Tongue (tissue), 2 donors: ENCODE data around the gene ZNF213. TPM values are rescaled to one million over a fixed set of nuclear protein-coding genes. Genes with fewer than 3 reads are reported as not detected.
"Not testable (repeated sequence)": the region's sequence is repeated elsewhere in the genome, so short reads cannot be mapped to it uniquely, and the experiment has no call there.

Source experiments
- DNase-seq: peaks from one replicate; pipeline ENCODE4 v3.0.0-alpha.2; 2015
- total RNA-seq: library from RNA; depleted of rRNA; stranded (reverse); fragments of >200 nt; gene quantifications from one replicate; pipeline ENCODE4 v1.2.3, GENCODE V29; 2014

ZNF213 gene
- total RNA-seq, 1 donor from 2014 or later, result 9.3 TPM

DNA sequence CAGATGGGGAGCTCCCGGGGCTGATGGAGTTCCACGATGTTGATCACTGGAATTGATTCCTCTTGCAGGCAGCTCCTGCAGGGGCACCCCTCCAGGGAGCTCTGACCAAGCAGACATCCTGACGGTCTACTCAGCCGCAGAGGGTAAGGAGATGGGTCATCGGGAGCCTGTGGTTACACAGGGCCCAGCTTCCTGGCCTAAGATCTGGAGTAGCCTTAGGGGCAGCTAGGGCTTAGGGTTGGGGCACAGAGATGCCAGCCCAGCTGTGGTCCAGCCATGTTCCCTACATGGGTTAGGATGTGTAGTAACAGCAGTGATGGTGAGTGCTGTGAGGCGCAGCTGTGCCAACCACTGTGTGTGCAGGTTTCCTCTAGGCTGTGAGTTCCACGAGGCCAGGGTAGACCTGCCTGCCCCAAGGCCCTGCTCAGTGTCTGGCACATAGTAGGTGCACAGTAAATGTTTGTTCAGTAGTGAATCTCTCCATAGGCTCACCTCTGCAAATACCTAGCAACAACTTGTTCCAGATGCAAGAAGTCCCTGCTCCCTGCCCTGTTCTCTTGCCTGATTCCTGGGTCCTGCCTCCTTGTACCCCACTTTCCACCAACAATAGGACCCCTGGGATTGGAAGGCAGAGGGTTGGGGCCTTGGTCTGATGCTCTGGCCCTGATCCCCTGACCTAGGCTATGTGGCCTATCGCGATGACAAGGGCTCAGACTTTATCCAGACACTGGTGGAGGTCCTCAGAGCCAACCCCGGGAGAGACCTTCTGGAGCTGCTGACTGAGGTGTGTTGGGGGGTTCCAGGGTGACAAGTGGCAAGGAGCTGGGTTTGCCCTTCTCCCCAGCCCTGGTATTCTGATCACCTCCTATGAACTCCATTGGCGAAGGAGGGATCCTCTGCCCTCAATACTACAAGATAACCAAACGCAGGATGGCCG, 13.7 kb downstream of the ZNF213 start:
- no peak for DNase-seq

DNA sequence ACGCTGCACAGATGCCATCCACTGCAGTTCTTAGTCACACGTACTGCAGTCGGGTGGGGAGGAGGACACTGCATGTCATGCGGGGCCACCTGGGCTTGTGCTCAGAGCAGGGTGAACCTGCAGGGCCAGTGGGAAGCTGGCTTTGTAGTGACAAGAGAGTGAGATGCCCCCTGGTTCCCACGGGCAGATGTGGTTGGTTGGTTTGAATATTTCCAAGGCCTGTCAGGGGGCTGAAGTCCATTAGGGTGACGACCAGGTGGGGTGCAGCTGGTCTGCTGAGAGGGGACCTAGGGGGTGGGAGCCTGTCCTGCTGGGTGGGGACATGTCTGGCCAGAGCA, 14.3 kb downstream of the ZNF213 start:
- no peak for DNase-seq

DNA sequence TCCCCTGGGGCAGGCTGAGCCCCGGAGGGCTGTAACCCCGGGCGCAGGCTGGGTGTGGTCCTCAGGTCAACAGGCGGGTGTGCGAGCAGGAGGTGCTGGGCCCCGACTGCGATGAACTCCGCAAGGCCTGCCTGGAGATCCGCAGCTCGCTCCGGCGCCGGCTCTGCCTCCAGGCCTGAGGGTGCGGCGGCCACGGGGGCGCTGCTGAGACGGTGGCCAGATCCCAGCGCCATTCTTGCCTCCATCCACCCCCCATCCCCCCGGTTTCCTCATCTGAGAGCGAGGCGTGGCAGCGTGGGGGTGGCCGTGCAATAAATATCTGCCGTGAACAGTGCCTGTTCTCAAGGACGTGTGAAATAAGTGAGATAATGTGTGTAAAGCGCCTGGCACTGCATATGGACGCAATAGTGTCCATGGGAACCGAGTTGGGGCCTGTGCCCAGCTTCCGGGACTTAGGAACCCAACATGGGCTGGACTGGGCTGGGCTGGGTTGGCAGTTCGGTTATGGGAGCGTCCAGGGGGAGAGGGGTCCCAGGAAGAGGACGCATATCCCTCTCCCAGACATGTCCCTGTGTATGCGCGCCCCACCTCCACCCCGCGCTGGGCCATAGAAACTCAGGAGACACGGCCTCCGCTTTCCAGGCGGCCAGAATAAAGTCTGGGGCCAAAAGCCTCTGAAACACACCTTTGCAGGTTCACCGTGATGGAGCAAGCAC, 15.0 kb downstream of the ZNF213 start:
- DNase-seq, result peak; percentile 72

DNA sequence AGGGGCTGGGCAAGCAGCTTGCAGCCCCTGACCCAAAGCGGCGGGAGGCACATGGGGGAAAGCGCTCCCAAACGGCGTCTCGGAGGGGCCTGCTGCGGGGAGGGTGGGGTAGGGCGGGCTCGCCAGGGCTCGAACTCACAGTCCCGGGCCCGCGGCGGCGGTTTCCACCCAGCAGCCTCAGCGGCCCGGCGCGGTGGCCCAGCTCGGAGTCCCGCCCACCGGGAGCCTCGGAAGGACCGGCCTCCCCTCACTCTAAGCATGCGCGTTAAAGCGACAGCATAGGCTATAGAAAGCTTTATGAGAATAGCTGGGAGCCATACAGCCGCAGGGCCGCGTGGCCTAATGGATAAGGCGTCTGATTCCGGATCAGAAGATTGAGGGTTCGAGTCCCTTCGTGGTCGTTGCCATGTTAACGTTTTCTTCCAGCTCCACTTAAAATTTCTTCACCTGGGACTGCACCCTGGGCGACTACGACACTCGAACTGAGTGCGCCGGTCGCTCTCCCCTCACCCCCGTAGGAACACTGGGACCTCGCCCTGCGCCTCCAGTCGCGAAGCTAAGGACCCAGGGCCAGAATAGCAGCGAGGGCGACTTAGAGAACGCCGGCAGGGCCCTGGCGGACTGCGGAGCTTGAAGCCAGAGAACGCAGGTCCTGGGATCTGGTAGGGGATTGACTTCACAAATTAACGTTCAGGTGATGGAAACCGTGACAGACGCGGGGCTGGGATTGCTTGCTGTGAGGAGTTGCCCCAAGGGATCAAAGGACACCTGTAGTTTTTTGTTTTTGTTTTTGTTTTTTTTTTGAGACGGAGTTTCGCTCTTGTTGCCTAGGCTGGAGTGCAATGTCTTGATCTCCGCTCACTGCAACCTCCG, 15.8 kb downstream of the ZNF213 start:
- DNase-seq, result peak; percentile 99

DNA sequence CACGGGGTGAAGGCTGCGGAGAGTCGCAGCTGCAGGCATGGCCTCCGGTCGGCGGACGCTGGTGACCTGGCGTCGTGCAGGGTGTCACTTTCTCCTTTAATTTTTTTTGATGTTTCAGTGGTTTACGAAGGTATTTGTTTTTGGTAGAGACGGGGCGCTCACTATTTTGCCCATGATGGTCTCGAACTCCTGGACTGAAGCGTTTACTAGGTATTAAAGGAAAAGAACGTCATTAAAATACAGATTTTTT, 17.1 kb downstream of the ZNF213 start:
- no peak for DNase-seq

DNA sequence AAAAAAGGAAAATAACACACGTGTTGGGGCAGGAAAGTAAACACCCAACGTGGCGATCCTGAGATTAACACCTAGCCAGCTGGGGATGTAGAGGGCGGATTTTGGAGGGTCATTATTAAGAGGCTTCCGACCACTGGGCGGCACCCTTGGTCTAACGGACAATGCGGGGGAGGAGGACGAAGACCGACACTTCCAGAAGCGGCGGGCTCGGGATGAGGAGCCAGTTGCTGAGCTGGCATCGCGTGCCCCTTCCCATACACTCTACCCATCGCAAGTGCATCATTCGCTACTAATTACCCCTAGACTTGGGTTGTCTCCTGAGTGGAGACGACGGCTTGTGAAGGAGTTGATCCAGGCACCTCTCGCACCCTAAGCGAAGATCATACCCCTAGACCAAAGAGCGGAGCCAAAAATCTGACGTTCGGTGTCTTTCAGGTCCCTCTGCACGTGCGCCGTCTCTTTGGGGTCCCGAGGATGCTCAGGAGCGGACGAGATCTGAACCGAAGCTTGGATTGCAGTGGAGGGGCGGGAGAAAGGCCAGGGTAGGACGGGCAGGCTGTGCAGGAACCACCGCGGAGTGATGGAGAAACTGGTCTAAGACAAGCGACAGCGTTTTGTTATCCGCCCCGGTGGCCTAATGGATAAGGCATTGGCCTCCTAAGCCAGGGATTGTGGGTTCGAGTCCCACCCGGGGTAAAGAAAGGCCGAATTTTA, 17.6 kb downstream of the ZNF213 start:
- peak; percentile 96 for DNase-seq

DNA sequence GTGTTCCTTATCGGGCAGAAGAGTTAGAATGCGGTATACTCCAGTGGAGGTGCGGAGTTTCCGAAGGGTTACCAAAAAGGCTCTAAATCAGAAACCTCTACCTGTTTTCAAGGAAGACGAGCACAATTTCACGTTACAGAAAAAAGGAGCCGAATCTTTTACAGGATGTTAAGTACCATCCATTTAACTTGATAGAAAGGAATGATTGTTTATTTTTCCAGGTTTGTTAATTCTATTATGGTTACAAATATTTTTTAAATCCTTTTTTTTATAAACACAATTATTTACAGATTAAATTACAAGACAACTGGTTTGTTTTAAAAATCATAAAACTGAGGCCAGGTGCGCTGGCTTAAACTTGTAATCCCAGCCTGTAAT, 18.2 kb downstream of the ZNF213 start:
- no peak for DNase-seq

DNA sequence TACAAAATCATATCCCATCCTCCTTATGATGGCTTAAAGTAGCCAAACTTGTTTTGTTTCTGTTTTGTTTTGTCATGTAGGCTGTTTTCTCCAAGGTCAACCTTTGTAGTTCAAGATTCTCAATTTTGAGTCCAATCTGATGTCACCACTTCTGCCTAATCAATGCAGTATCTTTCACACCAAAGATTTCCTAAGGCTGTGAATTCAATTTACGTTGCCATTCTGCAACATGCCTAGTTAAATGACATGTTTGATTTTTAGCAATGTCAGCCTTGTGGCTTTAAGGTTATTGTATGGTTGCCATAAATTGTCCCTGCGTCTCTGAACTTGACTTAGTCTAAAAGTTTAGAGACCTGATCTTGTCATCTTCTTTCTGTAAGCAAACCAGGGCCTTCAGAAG, 20.4 kb downstream of the ZNF213 start:
- DNase-seq, result no peak

DNA sequence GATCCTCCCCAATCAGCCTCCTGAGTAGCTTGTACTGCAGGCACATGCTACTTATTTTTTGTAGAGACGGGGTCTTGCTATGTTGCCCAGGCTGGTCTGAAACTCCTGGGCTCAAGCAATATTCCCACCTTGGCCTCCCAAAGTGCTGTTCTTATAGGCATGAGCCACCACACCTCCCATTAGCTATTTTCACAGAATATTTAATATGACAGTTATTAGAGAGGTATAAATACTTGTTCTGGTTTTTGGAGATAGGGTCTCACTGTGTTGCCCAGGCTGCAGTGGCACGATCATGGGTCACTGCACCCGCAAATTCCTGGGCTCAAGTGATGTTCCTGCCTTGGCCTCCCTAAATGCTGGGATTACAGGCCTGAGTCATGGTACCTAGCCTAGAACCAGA, 21.1 kb downstream of the ZNF213 start:
- no peak for DNase-seq

DNA sequence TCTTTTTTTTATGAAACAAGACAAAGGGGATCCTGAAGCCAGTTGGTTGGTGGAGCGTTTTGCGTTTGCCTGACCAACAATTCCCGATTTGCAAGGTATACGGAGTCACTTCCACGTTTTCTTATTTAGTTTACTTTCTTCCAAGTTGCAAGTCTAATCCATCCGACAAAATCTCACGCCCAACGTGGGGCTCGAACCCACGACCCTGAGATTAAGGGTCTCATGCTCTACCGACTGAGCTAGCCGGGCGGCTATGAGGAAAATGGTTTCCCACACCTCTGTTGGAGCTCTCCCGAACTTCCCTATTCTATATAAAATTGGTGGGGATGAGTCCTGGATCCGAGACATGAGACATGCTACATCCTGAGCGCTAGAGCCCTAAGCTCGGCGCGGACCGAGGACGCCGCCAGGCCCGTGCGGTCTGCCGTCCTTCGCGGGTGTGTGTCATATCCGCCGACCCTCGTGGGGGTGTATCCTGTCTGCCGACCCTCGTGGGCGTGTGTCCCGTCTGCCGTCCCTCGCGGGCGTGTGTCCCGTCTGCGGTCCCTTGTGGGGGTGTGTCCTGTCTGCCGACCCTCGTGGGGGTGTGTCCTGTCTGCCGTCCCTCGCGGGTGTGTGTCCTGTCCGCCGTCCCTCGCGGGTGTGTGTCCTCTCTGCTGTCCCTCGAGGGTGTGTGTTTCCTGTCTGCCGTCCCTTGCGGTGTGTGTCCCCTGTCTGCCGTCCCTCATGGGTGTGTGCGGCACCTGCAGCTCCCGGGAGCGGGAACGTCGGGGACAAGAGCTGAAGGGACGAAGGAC, 22.6 kb downstream of the ZNF213 start:
- DNase-seq, result peak; percentile 92

DNA sequence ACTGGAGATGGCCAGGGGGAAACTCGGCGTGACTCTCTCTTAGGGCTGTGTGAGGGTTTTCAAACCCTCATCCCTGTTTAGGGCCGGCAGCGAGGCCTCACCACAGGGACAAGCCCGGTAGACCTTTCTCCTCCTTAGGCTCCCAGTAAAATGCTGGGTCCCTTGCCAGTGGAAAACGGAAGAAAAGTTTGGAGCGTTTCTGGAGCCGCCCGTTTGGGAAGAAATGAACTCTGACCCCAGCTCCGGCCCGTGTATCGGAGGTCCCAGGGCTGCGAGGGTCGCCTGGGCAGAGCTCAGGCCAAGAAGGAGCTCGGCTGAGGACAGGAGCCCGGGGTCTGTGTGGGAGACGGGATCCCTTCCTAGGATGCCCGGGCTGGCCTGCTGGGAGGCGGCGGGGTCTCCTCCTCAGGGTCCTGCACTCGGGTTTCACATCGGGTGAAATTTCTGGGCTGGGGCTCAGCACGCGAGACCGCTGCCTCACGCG, 23.2 kb downstream of the ZNF213 start:
- DNase-seq, result peak; percentile 24

DNA sequence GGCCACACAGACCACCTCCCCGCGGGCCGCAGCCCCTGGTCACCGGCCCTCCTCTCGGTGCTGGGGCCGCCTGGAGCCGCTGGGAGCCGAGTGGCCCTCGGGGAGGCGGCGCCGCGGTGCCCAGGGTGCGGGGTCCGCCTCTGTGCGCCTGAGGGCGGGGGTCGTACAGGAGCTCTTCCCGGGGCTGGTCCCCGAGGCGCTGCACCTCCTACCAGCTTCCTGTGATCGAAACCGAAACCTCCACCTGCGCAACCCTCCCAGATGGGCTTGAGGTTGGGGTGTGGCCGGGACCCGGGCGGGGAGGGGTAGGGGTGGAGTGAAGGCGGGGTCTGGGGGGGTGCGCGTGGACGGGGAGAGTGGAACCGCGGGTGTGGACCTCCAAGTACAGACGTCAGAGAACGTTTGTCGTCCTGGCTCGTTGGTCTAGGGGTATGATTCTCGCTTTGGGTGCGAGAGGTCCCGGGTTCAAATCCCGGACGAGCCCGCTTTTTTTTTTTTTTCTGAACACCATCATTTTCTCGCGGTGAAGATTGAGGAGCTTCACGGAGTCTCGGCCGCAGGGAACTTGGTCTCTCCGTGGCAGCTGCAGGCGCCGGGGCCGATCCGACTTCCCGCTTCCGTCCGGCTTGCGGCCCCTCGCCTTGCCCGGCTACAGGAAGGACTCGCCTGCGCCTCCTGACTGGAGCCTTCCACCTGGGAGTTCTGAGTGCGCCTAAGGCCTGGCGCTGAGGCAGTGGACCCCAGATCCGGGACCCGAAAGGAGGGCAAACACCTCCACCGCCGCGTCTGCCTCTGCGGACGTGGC, 23.9 kb downstream of the ZNF213 start:
- peak; percentile 85 for DNase-seq

DNA sequence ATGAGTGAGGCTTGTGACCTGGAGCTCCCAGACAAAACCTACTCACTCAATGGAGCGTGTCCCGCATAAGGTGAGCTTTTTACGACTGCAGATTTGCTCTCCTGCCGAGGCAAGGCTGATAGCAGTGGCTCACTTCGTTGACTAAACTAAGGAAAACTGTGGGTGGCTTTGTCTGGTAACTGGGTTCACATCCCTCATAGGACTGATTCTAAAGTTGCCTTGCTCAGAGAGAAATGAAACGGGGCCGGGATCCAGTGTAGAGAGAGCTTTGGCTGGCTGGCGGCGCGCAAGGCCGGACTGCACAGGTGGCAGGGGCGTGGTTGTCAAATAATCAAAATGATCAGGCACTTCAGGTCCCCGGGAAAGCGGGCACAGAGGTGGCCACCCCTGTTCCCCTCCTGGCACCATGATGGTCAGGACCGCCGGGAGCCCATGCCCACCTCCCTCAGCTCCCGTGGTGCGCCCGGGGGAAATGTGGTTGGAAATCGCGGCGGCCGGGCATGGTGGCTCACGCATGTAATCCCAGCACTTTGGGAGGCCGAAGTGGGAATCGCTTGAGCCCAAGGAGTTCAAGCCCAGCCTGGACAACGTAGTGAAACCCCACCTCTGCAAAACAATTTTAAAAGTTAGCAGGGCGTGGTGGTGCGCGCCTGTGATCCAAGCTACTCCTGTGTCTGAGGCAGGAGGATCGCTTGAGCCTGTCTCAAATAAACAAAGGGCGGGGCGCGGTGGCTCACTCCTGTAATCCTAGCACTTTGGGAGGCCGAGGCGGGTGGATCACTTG, 26.6 kb downstream of the ZNF213 start:
- DNase-seq, result no peak

DNA sequence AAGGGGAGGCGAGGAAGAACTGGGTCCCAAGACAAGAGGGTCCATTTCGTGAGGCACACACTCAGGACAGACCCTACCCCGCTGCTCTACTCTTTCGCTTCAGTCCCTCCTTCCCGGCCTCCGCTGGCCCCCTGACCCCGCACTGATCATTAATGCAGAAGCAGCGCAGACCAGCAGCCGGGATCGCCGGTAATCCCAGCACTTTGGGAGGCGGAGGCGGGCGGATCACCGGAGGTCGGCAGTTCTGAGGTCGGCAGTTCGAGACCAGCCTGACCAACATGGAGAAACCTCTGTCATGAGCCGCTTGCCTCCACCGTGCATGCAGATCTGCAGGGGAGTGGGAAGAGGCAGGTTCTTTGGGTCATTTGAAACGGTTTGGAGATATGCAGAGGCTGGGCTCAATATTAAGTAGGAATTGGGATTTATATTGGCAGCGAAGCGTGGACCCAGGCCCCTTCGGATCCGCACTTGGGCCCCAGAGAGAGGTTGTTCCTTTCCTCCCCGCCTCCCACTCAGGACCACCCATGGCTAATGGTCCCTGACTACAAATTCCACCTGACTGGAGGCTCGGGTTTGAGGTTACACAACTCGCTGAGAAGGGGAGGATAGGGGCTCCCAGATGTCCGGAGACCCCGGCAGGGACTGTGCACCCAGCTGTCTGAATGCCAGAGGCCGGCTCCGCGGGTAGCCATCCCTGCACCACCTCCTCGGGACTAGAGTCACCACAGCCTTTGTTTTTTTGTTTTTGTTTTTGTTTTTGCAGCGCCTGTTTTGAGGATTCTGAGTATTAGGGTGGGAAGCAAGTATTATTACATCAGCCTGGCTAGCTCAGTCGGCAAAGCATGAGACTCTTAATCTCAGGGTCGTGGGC, 29.5 kb downstream of the ZNF213 start:
- no peak for DNase-seq

DNA sequence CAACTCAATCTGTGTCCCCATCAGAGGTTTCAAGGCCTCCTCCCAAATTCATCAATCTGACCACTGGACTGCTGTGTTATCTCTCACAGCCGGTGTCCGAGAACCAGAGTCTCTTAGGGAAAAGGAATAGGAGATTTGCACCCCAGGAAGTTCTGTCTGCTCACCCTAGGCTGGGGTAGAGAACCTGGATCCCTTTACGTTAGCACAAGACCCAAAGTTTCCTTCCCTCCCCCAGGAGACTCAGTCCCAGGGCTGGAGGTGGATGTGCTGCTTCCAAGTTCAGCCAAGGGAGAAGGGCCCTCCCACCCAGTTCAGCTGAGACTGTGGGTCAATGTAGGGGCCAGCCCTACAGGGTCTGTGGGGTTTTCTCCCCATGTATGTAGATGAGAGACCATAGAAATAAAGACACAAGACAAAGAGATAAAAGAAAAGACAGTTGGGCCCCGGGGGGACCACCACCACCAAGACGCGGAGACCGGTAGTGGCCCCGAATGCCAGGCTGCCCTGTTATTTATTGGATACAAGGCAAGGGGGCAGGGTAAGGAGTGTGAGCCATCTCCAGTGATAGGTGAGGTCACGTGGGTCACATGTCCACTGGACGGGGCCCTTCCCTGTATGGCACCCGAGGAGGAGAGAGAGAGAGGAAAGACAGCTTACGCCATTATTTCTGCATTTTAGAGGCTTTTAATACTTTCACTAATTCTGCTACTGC, 30.4 kb downstream of the ZNF213 start:
- DNase-seq, result no peak

DNA sequence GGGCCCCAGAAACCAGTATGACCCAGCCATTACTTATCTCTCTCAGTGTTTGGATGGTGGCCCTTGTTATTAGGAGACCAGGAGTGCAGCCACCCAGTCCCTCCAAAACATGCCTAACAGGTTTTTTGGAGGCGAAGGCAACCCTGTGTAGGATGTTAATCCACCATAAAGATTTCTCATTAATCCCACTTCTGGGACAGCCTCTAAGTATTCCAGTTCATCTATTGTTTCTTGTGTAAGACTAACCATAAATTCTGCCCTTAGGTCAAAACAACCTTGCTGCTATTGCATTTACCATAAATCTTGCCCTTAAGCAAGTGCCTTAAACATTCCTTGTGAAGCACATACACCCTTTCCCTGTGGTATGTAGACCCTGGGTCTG, 31.7 kb downstream of the ZNF213 start:
- DNase-seq, result no peak

DNA sequence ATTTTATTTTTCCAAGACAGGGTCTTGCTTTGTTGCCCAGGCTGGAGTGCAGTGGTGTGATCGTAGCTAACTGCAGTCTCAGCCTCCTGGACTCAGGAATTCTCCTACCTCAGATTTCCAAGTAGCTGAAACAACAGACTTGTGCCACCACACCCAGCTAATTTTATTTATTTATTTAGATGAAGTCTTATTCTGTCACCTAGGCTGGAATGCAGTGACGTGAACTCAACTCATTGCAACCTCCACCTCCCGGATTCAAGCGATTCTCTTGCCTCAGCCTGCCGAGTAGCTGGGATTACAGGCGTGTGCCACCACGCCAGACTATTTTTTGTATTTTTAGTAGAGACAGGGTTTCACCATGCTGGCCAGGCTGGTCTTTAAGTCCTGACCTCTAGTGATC, 33.9 kb downstream of the ZNF213 start:
- not testable (repeated sequence) for DNase-seq
